Esophagus squamous epithelium (tissue), 4 donors: ENCODE data around the gene HELZ2.

Source experiments
- CTCF ChIP-seq, 6 experiments: fragments of 450-650 bp in 4 of 6; fragments of 200-600 bp in 2 of 6; sonication (generic) in 2 of 6; IDR thresholded peaks; one replicate each; pipeline ENCODE4 v1.5.1; 2016 to 2019; ENCODE audit warnings: antibody characterized with exemption in 6 of 6, mild to moderate bottlenecking in 4 of 6, moderate library complexity in 4 of 6
- POLR2A ChIP-seq, 4 donors: fragments of 450-650 bp; IDR thresholded peaks; one replicate each; pipeline ENCODE4 v1.6.1; 2017; ENCODE audit warnings: antibody characterized with exemption in 4 of 4, mild to moderate bottlenecking in 4 of 4, moderate library complexity in 3 of 4

- TF ChIP-seq CTCF (IDR thresholded peaks at IDR 0.05) (no peak), POLR2A (IDR thresholded peaks at IDR 0.05) (no peak)
Measured at GRCh38 chr20:63561624-63562396, 12.2 kb downstream of the HELZ2 start.
